ENCODE results near the gene CYP39A1. TPM values are rescaled to one million over a fixed set of nuclear protein-coding genes. Genes with fewer than 3 reads are reported as not detected.

Gene CYP39A1
- total RNA-seq, 1 experiment from 2014 or later = 1.7 TPM

DNA sequence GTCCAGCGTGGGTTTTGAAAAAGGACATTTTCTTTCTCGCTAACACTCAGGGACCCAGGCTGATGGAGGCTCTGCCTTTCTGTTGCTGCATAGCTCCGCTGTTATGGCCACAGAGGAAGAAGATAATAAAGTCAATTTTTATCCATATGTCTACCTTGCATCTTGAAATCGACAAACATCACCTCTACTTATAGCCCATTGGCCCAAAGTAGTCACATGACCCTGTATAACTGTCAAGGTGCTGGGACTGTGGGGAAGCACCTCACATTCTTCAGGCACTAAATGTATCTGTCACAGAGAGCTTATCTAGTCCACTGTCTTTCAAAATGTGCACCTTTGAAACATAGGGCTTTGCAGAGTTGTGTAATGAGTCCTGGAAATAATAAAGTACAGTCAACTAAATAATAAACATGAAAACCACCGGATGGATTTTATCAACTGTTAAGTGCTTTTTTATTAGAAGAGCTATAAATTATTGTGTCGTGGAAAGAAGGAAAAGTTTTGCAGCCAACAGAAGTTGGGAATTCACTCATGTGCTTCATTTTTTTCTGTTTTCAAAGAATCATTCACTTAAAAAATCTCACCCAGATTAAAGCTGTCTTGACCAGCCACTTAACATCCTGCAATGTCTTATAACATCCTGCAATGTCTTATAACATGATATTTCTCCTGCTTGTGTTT lies 113.7 kb downstream of the CYP39A1 start:
- intact Hi-C loops (cut with micrococcal nuclease; ENCODE audit: unreplicated experiment) = no loop called here
- TF ChIP-seq, protein P1, sequence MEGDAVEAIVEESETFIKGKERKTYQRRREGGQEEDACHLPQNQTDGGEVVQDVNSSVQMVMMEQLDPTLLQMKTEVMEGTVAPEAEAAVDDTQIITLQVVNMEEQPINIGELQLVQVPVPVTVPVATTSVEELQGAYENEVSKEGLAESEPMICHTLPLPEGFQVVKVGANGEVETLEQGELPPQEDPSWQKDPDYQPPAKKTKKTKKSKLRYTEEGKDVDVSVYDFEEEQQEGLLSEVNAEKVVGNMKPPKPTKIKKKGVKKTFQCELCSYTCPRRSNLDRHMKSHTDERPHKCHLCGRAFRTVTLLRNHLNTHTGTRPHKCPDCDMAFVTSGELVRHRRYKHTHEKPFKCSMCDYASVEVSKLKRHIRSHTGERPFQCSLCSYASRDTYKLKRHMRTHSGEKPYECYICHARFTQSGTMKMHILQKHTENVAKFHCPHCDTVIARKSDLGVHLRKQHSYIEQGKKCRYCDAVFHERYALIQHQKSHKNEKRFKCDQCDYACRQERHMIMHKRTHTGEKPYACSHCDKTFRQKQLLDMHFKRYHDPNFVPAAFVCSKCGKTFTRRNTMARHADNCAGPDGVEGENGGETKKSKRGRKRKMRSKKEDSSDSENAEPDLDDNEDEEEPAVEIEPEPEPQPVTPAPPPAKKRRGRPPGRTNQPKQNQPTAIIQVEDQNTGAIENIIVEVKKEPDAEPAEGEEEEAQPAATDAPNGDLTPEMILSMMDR (IDR thresholded peaks at IDR 0.05; ENCODE audit: unreplicated experiment) = no peak
- no peak for DNase-seq
- Mint-ChIP-seq H3K9me3 (ENCODE audit: low read depth, unreplicated experiment) (peaks cover 3% of the 10 kb centered on the region), H3K27me3 (ENCODE audit: unreplicated experiment) (no peaks in the 10 kb centered on the region), H3K27ac (ENCODE audit: unreplicated experiment) (no peak overlapping the region), H3K36me3 (ENCODE audit: insufficient read depth, unreplicated experiment) (no peaks in the 10 kb centered on the region), H3K4me1 (ENCODE audit: low read depth, unreplicated experiment) (no peaks in the 10 kb centered on the region), H3K4me3 (ENCODE audit: low read depth, unreplicated experiment) (no peak overlapping the region)
- CTCF ChIA-PET = interaction anchor here (0.6 kb wide), 1 partner anchor 19 kb away, joined by 3 read pairs; no protein-coding TSS in a partner anchor
- no TSS peak for BruUV-seq (replicated peaks)

DNA sequence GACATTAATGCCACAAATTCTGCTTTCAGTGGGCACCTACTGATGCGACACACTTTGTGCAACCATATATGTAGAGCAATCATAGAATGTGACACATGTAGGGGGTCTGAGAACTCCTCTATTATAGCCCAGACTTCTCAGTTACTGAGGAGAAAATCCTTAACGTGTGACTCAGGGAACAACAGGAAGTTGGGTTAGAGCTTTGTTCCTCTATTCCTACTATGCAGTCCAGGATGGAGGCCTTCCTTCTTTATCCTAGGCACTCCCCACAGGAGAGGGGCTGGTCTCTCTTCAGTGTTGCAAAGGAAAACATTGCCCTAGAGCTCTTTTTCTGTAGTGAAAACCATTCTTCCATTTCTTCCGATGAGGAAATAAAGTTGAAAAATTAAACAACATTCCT lies 121.7 kb downstream of the CYP39A1 start:
- H3K36me3 Mint-ChIP-seq (ENCODE audit: insufficient read depth, unreplicated experiment) = no peaks in the 10 kb centered on the region
- TF ChIP-seq, protein P1 (IDR thresholded peaks at IDR 0.05; ENCODE audit: unreplicated experiment) = no peak
- peaks cover 13% of the 10 kb centered on the region for H3K27me3 Mint-ChIP-seq (ENCODE audit: unreplicated experiment)
- no peaks in the 10 kb centered on the region for H3K9me3 Mint-ChIP-seq (ENCODE audit: low read depth, unreplicated experiment)
- no TSS peak for BruUV-seq (replicated peaks)
- no peak overlapping the region for H3K27ac Mint-ChIP-seq (ENCODE audit: unreplicated experiment)
- intact Hi-C loops (cut with micrococcal nuclease; ENCODE audit: unreplicated experiment) = no loop called here
- no peak overlapping the region for H3K4me3 Mint-ChIP-seq (ENCODE audit: low read depth, unreplicated experiment)
- CTCF ChIA-PET = no interaction called here
- DNase-seq = no peak
- H3K4me1 Mint-ChIP-seq (ENCODE audit: low read depth, unreplicated experiment) = no peaks in the 10 kb centered on the region

DNA sequence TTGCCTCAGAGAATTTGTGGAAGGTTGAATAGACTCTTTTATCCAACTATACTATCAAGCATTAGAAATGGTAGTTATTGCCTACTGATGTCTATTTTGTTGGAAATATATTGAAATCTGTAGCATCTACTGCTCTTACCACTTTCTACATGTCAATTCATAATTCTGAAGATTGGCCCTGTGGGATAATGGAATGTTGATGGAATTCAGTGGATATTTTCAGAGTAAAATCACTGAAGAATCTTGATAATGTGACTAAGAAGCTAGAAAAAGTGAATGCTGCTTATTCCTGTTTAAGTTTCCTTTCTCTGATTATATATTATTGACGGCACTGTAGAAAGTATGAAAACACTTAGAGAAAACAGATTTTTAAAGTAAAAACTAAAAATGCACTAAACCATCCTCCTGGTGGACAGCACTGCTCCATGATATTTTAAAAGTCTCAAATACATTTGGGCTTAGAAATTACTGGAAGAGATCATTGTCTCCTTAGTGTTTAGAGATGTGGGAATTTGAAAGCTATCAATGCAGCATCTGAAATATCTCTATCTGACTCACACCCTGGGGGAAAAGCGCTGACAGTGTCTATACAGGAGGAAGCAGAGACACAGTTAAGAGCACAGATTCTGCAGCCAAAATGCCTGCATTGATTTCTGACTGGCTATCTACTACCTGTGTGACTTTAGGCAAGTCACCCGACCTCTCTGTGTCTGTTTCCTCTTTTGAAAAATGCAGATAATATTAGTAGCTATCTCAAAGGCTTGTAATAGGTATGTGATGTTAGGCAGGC lies 123.5 kb downstream of the CYP39A1 start:
- H3K4me1 Mint-ChIP-seq (ENCODE audit: low read depth, unreplicated experiment) = no peaks in the 10 kb centered on the region
- CTCF ChIA-PET = no interaction called here
- peaks cover 25% of the 10 kb centered on the region for H3K27me3 Mint-ChIP-seq (ENCODE audit: unreplicated experiment)
- DNase-seq = no peak
- TF ChIP-seq, protein P1 (IDR thresholded peaks at IDR 0.05; ENCODE audit: unreplicated experiment) = no peak
- H3K4me3 Mint-ChIP-seq (ENCODE audit: low read depth, unreplicated experiment) = no peak overlapping the region
- H3K27ac Mint-ChIP-seq (ENCODE audit: unreplicated experiment) = no peak overlapping the region
- intact Hi-C loops (cut with micrococcal nuclease; ENCODE audit: unreplicated experiment) = no loop called here
- H3K9me3 Mint-ChIP-seq (ENCODE audit: low read depth, unreplicated experiment) = no peaks in the 10 kb centered on the region
- no TSS peak for BruUV-seq (replicated peaks)
- no peaks in the 10 kb centered on the region for H3K36me3 Mint-ChIP-seq (ENCODE audit: insufficient read depth, unreplicated experiment)

DNA sequence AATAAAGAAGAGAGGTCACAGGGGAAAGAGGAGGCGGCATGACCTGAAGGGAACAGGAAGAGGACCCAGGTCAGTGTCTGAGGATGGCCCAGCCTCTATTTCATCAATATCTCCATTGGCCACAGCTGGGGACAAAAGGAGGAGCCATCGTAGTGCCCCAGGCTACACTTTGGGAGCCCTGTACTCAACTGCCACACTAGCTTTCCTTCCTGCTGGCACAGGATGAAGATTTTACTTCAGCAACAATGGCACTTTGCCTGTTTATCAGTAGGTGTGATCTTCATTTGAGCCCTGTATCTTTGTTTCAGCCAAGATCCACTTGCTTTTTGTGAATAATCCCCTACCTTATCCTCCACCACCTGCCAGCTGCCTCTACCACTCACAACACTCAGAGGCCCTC lies 126.0 kb downstream of the CYP39A1 start:
- Mint-ChIP-seq H3K4me1 (ENCODE audit: low read depth, unreplicated experiment) (no peaks in the 10 kb centered on the region), H3K4me3 (ENCODE audit: low read depth, unreplicated experiment) (no peak overlapping the region), H3K27ac (ENCODE audit: unreplicated experiment) (no peak overlapping the region), H3K27me3 (ENCODE audit: unreplicated experiment) (peaks cover 25% of the 10 kb centered on the region), H3K36me3 (ENCODE audit: insufficient read depth, unreplicated experiment) (no peaks in the 10 kb centered on the region), H3K9me3 (ENCODE audit: low read depth, unreplicated experiment) (no peaks in the 10 kb centered on the region)
- intact Hi-C loops (cut with micrococcal nuclease; ENCODE audit: unreplicated experiment) = no loop called here
- CTCF ChIA-PET = interaction anchor here (1.1 kb wide), 1 partner anchor 35 kb away, joined by 4 read pairs; the partner anchor contains the start of gene RCAN2
- TF ChIP-seq, protein P1 (IDR thresholded peaks at IDR 0.05; ENCODE audit: unreplicated experiment) = no peak
- DNase-seq = no peak
- no TSS peak for BruUV-seq (replicated peaks)

All from Calu3 (cell line).